Activated naive CD4-positive, alpha-beta T cell treated with anti-CD3 and anti-CD28 coated beads, Interleukin-2, amount 10 ng/mL, durations not matched to agents 7 days and 5 days (primary cell): ENCODE measurements around the gene LGALS8.
"Not testable (repeated sequence)": the region's sequence is repeated elsewhere in the genome, so short reads cannot be mapped to it uniquely, and the experiment has no call there.

Experiments
- CTCF ChIA-PET: fragments of 350-600 bp; sonication (Branson Sonifier 250); formaldehyde crosslinking; loops from one replicate; lab custom pipeline; 2021; ENCODE audit warnings: antibody characterized with exemption; lab: Charles Lee
- DNase-seq: peaks from one replicate; pipeline ENCODE4 v3.0.0-alpha.2; 2020
- H3K27ac Mint-ChIP-seq: one replicate; pipeline ENCODE4 v1.8.0; 2021; ENCODE audit warnings: mild to moderate bottlenecking, moderate library complexity, mixed read lengths
- H3K27me3 Mint-ChIP-seq: one replicate; pipeline ENCODE4 v1.8.0; 2021; ENCODE audit warnings: mild to moderate bottlenecking, mixed read lengths
- H3K36me3 Mint-ChIP-seq: one replicate; pipeline ENCODE4 v1.8.0; 2021; ENCODE audit warnings: mixed read lengths
- H3K4me1 Mint-ChIP-seq: one replicate; pipeline ENCODE4 v1.8.0; 2021; ENCODE audit warnings: mixed read lengths
- H3K4me3 Mint-ChIP-seq: one replicate; pipeline ENCODE4 v1.8.0; 2021; ENCODE audit warnings: mild to moderate bottlenecking, moderate library complexity, mixed read lengths
- H3K9me3 Mint-ChIP-seq: one replicate; pipeline ENCODE4 v1.8.0; 2021; ENCODE audit warnings: mixed read lengths

LGALS8 gene

DNA sequence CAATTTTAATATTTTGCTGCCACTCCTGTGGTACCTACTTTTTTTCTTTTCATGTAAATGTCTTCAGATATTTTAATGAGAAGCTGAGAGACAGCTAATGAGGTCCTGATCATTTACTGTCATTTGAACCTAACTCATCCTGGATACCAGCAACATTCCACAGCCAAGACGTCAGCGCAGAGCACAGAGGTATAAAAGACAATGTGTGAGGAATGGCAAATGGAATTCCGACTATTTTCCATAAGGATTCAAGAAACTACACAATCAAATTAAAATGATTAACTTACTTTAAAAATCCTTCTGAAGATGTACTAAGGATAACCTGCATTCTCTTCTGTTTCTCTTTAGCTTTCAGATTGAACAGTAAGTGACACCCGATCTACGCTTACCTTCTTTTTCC, 41.7 kb downstream of the LGALS8 start:
- Mint-ChIP-seq H3K27me3 (no peaks in the 10 kb centered on the region), H3K4me1 (no peaks in the 10 kb centered on the region), H3K4me3 (no peak overlapping the region), H3K27ac (no peak overlapping the region), H3K36me3 (peaks cover 37% of the 10 kb centered on the region), H3K9me3 (no peaks in the 10 kb centered on the region)
- CTCF ChIA-PET = no interaction called here
- DNase-seq = no peak

DNA sequence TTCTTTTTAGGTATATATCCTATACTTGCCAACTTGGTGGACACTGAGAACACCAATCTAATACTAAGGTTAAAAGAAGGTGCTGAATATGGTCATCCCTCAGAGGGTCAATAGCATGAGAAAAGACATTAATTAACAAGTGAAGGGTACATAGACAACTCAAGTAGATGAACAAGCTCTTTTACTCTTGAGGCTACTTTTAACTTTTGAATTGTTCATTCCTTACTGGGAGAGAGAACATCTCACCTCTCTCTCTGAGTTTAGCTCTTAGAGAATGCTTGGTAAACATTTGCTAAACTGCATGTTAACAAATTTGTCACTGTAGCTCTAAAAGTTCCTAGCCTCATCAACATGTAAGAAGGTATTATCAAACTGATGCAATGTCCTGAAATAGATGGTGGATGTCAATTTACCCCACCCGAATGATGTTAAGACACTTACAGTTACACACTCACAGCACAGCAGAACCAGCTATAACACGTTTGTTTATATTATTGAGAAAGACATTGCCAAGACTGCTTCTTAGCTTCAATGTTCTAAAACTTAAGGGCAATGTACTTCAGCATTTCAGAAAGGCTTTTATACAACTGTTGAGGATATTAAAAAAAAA, 44.6 kb downstream of the LGALS8 start:
- Mint-ChIP-seq H3K27me3 (no peaks in the 10 kb centered on the region), H3K9me3 (no peaks in the 10 kb centered on the region), H3K4me3 (no peak overlapping the region), H3K4me1 (no peaks in the 10 kb centered on the region), H3K27ac (no peak overlapping the region), H3K36me3 (peaks cover 43% of the 10 kb centered on the region)
- DNase-seq = no peak
- CTCF ChIA-PET = no interaction called here

DNA sequence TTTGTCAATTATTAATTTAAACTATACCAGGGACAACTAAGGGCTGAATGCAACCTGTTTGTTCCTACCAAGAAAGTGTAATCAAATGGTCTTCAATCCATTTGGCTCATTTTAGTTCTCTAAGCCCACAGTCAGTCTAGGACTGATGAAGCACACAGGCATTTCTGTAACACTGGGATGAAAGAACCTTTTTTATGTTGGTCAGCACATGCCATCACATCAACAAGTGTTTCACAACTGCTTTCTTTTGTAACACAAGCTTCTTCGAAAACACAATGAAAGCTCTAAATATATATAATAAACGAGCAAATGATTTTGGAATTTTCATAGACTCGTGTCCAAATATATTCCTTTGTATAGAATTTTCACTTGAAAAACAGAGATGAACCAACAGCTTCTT, 51.7 kb downstream of the LGALS8 start:
- peaks cover 43% of the 10 kb centered on the region for H3K36me3 Mint-ChIP-seq
- H3K9me3 Mint-ChIP-seq = no peaks in the 10 kb centered on the region
- H3K27ac Mint-ChIP-seq = no peak overlapping the region

DNA sequence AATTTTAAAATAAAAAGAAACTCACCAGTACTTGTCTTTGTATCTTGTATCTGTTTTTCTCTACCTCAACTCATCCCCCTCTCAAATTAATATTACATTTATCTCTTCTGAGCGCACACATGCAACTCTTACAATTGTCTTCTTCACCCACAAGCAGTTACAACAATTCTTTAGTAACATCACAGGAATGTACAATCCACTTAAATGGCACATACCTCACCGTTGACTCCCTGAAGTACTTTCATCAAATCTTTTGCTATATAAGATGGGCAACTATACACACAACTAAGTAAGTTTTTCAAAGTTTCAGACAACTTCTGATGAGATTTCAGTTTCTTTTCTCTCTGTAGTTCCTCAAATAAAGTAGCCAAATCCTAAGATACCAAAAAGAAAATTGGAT, 52.2 kb downstream of the LGALS8 start:
- no peak overlapping the region for H3K4me3 Mint-ChIP-seq
- no peaks in the 10 kb centered on the region for H3K9me3 Mint-ChIP-seq
- no peaks in the 10 kb centered on the region for H3K4me1 Mint-ChIP-seq
- CTCF ChIA-PET = no interaction called here
- peaks cover 45% of the 10 kb centered on the region for H3K36me3 Mint-ChIP-seq
- no peaks in the 10 kb centered on the region for H3K27me3 Mint-ChIP-seq
- no peak for DNase-seq
- no peak overlapping the region for H3K27ac Mint-ChIP-seq

More for the DNA sequence above, 51.7 kb downstream of the LGALS8 start:
- no peak for DNase-seq
- CTCF ChIA-PET = no interaction called here
- Mint-ChIP-seq H3K4me3 (no peak overlapping the region), H3K4me1 (no peaks in the 10 kb centered on the region), H3K27me3 (no peaks in the 10 kb centered on the region)

DNA sequence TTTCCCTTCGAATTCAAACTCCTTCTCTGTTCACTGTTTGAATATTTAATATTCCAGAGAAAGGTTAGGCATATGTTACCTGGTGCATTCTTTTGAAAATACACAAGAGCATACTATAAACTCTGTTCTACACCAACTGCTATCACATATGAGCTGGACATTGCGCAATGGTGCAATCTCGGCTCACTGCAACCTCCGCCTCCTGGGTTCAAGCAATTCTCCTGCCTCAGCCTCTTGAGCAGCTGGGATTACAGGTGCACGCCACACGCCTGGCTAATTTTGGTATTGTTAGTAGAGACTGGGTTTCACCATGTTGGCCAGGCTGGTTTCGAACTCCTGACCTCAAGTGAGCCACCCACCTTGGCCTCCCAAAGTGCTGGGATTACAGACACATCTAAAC, 53.3 kb downstream of the LGALS8 start:
- H3K9me3 Mint-ChIP-seq, H3K27me3 Mint-ChIP-seq, H3K27ac Mint-ChIP-seq, CTCF ChIA-PET, H3K4me1 Mint-ChIP-seq, DNase-seq, H3K4me3 Mint-ChIP-seq: not testable (repeated sequence)
- peaks cover 51% of the 10 kb centered on the region for H3K36me3 Mint-ChIP-seq

DNA sequence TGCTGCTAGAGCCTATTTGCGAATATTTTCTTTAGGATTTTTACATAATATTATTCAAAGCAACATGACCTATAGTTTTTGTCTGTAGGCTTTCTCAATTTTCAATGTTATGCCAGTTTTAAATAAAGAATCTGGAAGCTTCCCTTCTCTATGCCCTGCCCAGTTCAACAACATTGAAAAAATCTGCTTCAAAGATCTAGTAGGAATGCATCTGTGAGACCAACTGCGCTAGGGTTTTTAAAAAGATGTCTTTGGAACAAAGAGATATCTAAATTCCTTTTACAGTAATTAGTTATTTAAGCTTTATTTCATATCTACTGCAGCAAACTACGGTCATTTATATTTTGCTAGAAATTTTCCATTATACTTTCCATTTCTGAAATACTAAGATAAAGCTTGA, 54.9 kb downstream of the LGALS8 start:
- no peak overlapping the region for H3K27ac Mint-ChIP-seq
- H3K4me3 Mint-ChIP-seq = no peak overlapping the region
- no peaks in the 10 kb centered on the region for H3K27me3 Mint-ChIP-seq
- H3K4me1 Mint-ChIP-seq = no peaks in the 10 kb centered on the region
- CTCF ChIA-PET = no interaction called here
- H3K9me3 Mint-ChIP-seq = no peaks in the 10 kb centered on the region
- no peak for DNase-seq
- H3K36me3 Mint-ChIP-seq = peaks cover 50% of the 10 kb centered on the region

DNA sequence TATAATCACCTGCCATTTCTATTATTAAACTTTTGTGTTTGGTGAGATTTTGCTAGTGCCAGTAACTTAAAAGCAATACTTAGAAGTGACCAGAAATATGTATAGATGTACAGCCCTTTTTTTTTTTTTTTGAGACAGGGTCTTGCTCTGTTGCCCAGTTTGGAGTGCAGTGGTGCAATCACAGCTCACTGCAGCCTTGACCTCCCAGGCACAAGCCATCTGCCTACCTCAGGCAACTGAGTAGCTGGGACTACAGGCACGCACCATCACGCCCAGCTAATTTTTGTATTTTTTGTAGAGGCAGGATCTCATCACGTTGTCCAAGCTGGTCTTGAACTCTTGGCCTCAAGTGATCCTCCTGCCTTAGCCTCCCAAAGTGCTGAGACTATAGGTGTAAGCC, 56.6 kb downstream of the LGALS8 start:
- DNase-seq, H3K4me1 Mint-ChIP-seq, H3K27ac Mint-ChIP-seq, H3K4me3 Mint-ChIP-seq, H3K27me3 Mint-ChIP-seq, CTCF ChIA-PET, H3K9me3 Mint-ChIP-seq: not testable (repeated sequence)
- peaks cover 57% of the 10 kb centered on the region for H3K36me3 Mint-ChIP-seq

DNA sequence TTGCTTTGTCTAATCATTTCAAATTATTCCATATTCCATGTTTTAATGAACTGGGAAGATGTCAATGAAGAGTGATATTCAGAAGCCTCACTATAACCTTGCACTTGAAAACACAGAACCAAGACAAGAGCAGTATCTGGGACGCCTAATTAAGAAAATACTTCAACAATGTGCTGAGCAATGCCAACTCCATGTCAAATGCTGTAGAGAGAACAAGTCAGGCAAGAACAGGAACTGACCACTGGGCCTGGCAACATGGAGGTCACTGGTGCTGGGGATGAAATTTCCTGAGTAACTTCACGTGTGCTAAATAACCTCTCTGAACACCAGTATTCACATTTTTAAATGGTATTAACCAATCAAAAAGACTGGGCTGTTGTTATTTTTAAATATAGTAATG, 57.7 kb downstream of the LGALS8 start:
- H3K4me3 Mint-ChIP-seq = no peak overlapping the region
- DNase-seq = no peak
- no peak overlapping the region for H3K27ac Mint-ChIP-seq
- peaks cover 51% of the 10 kb centered on the region for H3K36me3 Mint-ChIP-seq
- H3K9me3 Mint-ChIP-seq = no peaks in the 10 kb centered on the region
- H3K4me1 Mint-ChIP-seq = no peaks in the 10 kb centered on the region
- CTCF ChIA-PET = no interaction called here
- no peaks in the 10 kb centered on the region for H3K27me3 Mint-ChIP-seq

DNA sequence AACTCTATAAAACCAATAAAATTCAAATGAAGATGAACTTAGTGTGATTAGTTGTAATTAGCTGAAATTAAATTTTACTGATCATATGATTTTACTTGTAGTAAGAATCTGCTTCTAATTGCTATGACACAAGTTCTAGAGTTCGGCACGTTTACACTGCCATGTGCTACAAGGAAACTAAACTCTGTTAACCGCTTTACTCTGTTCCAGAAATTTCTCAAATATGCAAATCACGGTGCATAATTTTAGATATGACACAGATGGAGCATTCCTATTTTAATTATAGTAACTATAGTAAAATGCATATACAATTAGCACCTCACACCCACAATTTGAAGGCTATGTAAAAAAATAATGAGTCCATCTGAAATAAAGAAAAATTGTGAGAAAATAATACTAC, 65.7 kb downstream of the LGALS8 start:
- no peak for DNase-seq
- Mint-ChIP-seq H3K9me3 (no peaks in the 10 kb centered on the region), H3K27ac (no peak overlapping the region), H3K4me1 (peaks cover 2% of the 10 kb centered on the region), H3K4me3 (no peak overlapping the region), H3K36me3 (peaks cover 48% of the 10 kb centered on the region), H3K27me3 (no peaks in the 10 kb centered on the region)
- CTCF ChIA-PET = no interaction called here

DNA sequence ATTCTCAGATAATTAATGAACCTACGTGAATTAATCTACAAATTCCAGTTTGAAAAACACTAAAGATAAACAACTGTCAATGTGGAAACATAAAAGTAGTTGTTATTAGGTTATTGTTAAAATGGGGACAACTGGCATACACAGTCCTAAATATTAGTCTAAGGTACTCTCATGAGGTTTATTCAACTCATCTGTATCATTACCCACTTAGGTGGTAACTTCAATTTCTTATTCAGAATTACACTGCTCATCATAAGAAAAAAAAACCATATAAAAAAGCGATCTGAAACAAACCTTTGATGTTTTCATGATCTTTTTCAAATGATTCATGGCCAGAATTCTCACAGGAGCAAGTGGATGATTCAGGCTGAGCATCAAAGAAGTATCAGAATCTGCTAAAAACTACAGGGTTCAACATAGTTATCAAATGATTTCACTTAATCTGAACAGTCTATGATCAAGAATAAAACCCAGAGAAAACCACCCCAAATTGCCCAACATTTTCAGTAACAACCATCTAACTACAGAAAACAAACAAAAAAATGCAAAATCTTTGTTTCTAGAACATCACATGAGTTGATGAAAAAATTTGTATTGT, 66.9 kb downstream of the LGALS8 start:
- Mint-ChIP-seq H3K36me3 (peaks cover 43% of the 10 kb centered on the region), H3K27ac (no peak overlapping the region)
- CTCF ChIA-PET = no interaction called here

DNA sequence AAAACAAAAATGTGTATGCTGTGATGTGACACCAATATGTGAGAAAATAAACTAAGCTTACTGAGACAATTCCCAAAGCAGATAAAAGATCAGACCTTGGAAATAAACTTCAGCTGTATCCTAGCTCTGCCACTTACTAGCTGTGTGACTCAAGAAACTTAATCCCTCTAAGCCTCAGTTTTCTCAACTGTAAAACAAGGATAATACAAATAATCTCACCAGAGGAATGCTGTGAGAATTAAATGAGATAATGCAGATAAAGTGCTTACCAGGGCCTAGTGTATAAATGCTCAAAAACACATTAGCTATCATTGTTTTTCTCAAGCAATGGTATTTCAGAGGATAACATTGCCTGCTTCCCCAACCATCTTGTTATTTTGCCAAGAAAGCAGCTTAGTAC, 78.4 kb downstream of the LGALS8 start:
- CTCF ChIA-PET = no interaction called here
- Mint-ChIP-seq H3K36me3 (peaks cover 27% of the 10 kb centered on the region), H3K27me3 (peaks cover 11% of the 10 kb centered on the region), H3K4me1 (peaks cover 31% of the 10 kb centered on the region), H3K4me3 (no peak overlapping the region), H3K27ac (no peak overlapping the region), H3K9me3 (no peaks in the 10 kb centered on the region)
- no peak for DNase-seq

More for the DNA sequence above, 66.9 kb downstream of the LGALS8 start:
- DNase-seq = no peak
- H3K9me3 Mint-ChIP-seq = no peaks in the 10 kb centered on the region
- H3K27me3 Mint-ChIP-seq = no peaks in the 10 kb centered on the region
- H3K4me1 Mint-ChIP-seq = peaks cover 2% of the 10 kb centered on the region
- H3K4me3 Mint-ChIP-seq = no peak overlapping the region
